Activated T-helper 1 cell treated with anti-CD3 and anti-CD28 coated beads, Interleukin-12 subunit alpha, Interleukin-12 subunit beta, Interleukin-2, Interleukin-4 antibody, amounts not matched to agents 30 ng/mL and 10 ng/mL and 1 ng/mL, durations not matched to agents 14 hours and 24 hours and 36 hours (primary cell): ENCODE results near the gene ADM2. TPM values are rescaled to one million over a fixed set of nuclear protein-coding genes. Genes with fewer than 3 reads are reported as not detected.
"Not testable (repeated sequence)": the region's sequence is repeated elsewhere in the genome, so short reads cannot be mapped to it uniquely, and the experiment has no call there.

Source experiments
- DNase-seq: peaks from one replicate; pipeline ENCODE4 v3.0.0; 2021; ENCODE audit warnings: low spot score
- H3K27ac Mint-ChIP-seq: one replicate; pipeline ENCODE4 v1.8.0; 2021; ENCODE audit warnings: mild to moderate bottlenecking, mixed read lengths
- H3K27me3 Mint-ChIP-seq: one replicate; pipeline ENCODE4 v1.8.0; 2022; ENCODE audit warnings: mild to moderate bottlenecking, moderate library complexity, mixed read lengths; ENCODE audit not compliant: insufficient read depth
- H3K36me3 Mint-ChIP-seq: one replicate; pipeline ENCODE4 v1.8.0; 2021; ENCODE audit warnings: low read depth, mixed read lengths
- H3K4me1 Mint-ChIP-seq: one replicate; pipeline ENCODE4 v1.8.0; 2021; ENCODE audit warnings: low read depth, mixed read lengths
- H3K4me3 Mint-ChIP-seq: one replicate; pipeline ENCODE4 v1.8.0; 2021; ENCODE audit warnings: mild to moderate bottlenecking, moderate library complexity, mixed read lengths
- H3K9me3 Mint-ChIP-seq: one replicate; pipeline ENCODE4 v1.8.0; 2021; ENCODE audit warnings: mixed read lengths
- intact Hi-C: fragments of 100-400 bp; cut with micrococcal nuclease; formaldehyde crosslinking; loops from one replicate; pipeline ENCODE4 v1.15.1; 2024
- total RNA-seq: library from RNA; stranded (reverse); gene quantifications from 2 replicates; pipeline ENCODE4 v1.2.3, GENCODE V29; 2022

ADM2 gene
- total RNA-seq, 1 donor from 2014 or later = 4.9 TPM

DNA sequence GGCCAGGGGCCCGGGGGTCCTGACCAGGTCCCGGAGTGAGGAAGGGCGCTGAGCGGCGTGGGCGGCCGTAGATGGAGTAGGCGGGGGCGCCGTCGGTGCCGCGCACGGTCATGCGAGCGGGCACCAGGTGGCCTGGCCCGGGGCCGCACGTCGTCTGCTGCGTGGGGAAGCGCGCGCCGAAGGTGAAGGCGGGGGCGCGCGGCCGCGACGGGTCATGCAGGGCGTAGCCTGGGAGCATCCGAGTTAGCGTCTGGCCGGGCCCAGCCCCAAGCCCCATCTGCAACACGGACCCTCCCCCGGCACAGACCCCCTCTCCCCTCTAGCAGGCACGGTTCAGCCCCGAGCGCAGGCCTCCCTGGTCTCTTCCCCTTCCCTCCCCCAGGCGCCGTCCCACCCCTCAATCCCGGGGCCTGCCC, 50.2 kb downstream of the ADM2 start:
- H3K4me1 Mint-ChIP-seq = peaks cover 53% of the 10 kb centered on the region
- peak overlapping the region; percentile 99 for H3K27ac Mint-ChIP-seq
- H3K27me3 Mint-ChIP-seq = no peaks in the 10 kb centered on the region
- no peaks in the 10 kb centered on the region for H3K9me3 Mint-ChIP-seq
- H3K36me3 Mint-ChIP-seq = peaks cover 7% of the 10 kb centered on the region
- peak; percentile 75 for DNase-seq
- H3K4me3 Mint-ChIP-seq = peak overlapping the region; percentile 93
- intact Hi-C loops = loop anchor here (1.0 to 10.0 kb wide), 5 partner anchors 8 to 567 kb away; partner anchors contain the start of genes CHKB, KLHDC7B and PIM3

DNA sequence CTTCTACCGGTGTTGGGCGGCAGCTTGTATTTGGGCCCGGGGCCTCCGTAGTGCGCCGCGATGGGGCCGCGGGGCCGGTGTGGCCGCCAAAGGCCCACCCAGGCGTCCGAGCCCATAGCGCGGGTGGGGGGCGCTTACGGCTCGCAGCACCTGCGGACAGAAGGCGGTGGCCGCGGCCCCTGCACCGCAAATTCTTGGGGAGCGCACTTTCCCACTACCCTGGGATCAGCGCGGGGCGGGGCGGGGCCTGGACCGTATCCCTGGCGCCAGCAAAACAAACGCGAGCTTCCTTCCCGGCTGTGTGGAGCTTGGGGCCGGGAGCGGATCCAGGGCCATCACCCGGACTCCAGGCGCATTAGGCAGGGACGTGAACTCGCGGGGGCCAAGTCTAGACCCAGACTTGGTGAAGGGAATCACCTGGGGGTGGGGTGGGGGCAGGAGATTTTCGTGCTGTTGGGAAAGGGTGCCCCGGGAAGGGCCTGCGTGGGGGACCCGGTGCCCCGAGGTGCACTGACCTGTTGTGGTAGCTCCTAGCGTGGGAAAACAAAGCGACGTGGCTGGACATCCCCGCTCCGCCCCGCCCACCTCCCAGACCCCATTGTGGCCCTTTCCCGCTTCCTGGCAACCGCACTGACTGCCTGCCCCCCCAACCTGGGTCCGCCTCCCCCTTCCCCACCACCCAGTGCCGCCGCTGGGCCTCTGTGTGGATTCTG, 50.8 kb downstream of the ADM2 start:
- peak overlapping the region; percentile 99 for H3K27ac Mint-ChIP-seq
- H3K36me3 Mint-ChIP-seq = peaks cover 7% of the 10 kb centered on the region
- intact Hi-C loops = loop anchor here (1.0 to 10.0 kb wide), 5 partner anchors 7 to 567 kb away; partner anchors contain the start of genes CHKB, KLHDC7B and PIM3
- no peaks in the 10 kb centered on the region for H3K27me3 Mint-ChIP-seq
- DNase-seq = no peak
- H3K4me3 Mint-ChIP-seq = peak overlapping the region; percentile 93
- peaks cover 56% of the 10 kb centered on the region for H3K4me1 Mint-ChIP-seq
- no peaks in the 10 kb centered on the region for H3K9me3 Mint-ChIP-seq

DNA sequence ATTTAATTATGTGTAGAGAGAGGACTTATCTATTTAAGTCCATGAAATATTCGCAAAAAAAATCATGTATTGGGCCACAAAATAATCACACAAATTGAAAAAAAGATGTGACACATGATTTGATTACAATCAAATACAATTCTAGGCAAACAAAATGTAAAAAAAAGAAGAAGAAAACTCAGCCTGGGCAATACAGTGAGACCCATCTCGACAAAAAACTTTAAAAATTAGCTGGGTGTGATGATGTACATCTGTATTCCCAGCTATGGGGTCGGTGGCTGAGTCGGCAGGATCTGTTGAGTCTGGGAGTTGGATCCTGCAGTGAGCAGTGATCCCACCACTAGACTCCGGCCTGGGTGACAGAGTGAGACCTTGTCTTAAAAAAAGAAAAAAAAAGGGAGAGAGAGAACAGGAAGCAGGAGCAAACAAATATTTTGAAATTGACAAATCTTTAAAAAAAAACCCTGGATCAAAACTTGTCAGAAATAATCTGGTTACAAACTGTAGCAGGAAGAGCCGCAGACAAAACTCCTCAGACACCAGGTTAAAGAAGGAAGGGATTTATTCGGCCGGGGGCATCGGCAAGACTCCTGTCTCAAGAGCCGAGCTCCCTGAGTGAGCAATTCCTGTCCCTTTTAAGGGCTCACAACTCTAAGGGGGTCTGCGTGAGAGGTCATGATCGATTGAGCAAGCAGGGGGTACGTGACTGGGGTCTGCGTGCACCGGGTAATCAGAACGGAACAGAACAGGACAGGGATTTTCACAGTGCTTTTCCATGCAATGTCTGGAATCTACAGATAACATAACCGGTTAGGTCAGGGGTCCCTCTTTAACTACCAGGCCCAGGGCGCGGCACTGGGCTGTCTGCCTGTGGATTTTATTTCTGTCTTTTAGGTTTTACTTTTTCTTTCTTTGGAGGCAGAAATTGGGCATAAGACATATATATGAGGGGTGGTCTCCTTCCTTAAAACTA, 51.8 kb downstream of the ADM2 start:
- Mint-ChIP-seq H3K4me1 (peaks cover 54% of the 10 kb centered on the region), H3K4me3 (peak overlapping the region; percentile 93), H3K27ac (peak overlapping the region; percentile 89), H3K9me3 (no peaks in the 10 kb centered on the region), H3K36me3 (peaks cover 6% of the 10 kb centered on the region), H3K27me3 (no peaks in the 10 kb centered on the region)
- DNase-seq = no peak
- intact Hi-C loops = loop anchor here (10.0 kb wide), 1 partner anchor 568 kb away; the partner anchor contains the start of gene PIM3

DNA sequence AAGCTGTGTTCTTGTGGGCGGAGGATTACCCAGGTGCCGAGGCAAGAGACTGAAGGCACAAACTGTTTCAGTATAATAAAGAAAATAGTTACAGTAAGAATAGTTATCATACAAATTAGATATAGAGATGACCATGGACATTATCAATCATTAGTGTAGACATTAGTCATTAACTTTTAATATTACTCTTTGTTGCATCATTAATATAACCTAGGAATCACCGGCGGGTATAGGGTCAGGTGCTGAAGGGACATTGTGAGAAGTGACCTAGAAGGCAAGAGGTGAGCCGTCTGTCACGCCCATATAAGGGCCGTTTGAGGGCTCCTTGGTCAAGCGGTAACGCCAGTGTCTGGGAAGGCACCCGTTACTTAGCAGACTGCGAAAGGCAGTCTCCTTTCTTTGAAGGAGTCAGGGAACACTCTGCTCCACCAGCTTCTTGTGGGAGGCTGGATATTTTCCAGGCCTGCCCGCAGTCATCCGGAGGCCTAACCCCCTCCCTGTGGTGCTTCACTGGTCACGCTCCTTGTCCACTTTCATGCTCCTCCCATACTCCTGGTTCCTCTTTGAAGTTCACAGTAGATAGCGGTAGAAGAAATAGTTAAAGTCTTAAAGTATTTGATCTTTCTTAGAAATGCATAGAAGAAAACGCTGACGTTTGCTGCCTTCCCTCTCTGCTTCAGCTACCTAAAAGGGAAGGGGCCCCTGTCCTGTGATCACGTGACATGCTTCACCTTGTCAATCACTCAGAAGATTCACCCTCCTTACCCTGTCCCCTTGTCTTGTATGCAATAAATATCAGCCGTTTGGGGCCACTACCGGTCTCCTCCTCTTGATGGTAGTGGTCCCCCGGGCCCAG, 52.7 kb downstream of the ADM2 start:
- intact Hi-C loops = loop anchor here (10.0 kb wide), 1 partner anchor 569 kb away; the partner anchor contains the start of gene PIM3
- H3K36me3 Mint-ChIP-seq = not testable (repeated sequence)

DNA sequence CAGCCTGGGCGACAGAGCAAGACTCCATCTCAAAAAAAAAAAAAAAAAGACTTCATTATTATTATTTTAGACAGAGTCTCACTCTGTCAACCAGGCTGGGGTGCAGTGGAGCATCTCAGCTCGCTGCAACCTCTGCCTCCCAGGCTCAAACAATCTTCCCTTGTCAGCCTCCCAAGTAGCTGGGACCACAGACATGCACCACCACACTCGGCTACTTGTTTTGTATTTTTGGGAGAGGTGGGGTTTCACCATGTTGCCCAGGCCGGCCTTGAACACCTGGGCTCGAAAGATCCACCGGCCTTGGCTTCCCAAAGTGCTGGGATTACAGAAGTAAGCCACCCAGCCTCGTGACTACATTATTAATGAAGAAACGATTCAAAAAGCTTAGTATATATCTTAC, 53.8 kb downstream of the ADM2 start:
- H3K9me3 Mint-ChIP-seq = no peaks in the 10 kb centered on the region
- no peak overlapping the region for H3K4me3 Mint-ChIP-seq
- no peak for DNase-seq
- no peaks in the 10 kb centered on the region for H3K27me3 Mint-ChIP-seq
- peaks cover 62% of the 10 kb centered on the region for H3K4me1 Mint-ChIP-seq
- H3K36me3 Mint-ChIP-seq = peaks cover 6% of the 10 kb centered on the region
- intact Hi-C loops = loop anchor here (5.0 to 10.0 kb wide), 2 partner anchors 157 to 570 kb away; partner anchors contain the start of gene PIM3
- no peak overlapping the region for H3K27ac Mint-ChIP-seq

More for the DNA sequence above, 52.7 kb downstream of the ADM2 start:
- H3K27me3 Mint-ChIP-seq, H3K9me3 Mint-ChIP-seq, DNase-seq: not testable (repeated sequence)
- Mint-ChIP-seq H3K27ac (peak overlapping the region; percentile 89), H3K4me1 (peaks cover 53% of the 10 kb centered on the region), H3K4me3 (peak overlapping the region; percentile 60)

Other genes with a start within 250 kb of the ADM2 start
- 52.1 and 54.6 TPM in 2 replicates for gene TUBGCP6, start 236.5 kb upstream of the ADM2 start, total RNA-seq
- gene HDAC10, start 230.3 kb upstream of the ADM2 start, total RNA-seq = 67.4 and 68.1 TPM in 2 replicates
- 15.1 and 19.0 TPM in 2 replicates for gene MAPK12, start 219.9 kb upstream of the ADM2 start, total RNA-seq
- 24.6 and 28.9 TPM in 2 replicates for gene MAPK11, start 211.2 kb upstream of the ADM2 start, total RNA-seq
- 8.9 and 10.2 TPM in 2 replicates for gene PLXNB2, start 173.9 kb upstream of the ADM2 start, total RNA-seq
- 1.7 and 2.2 TPM in 2 replicates for gene DENND6B, start 154.5 kb upstream of the ADM2 start, total RNA-seq
- 46.0 and 48.5 TPM in 2 replicates for gene PPP6R2, start 138.2 kb upstream of the ADM2 start, total RNA-seq
- gene SBF1, start 6.5 kb upstream of the ADM2 start, total RNA-seq = 113 and 116 TPM in 2 replicates
- 0.29 TPM in 1 of 2 replicates, not detected in the other for gene MIOX, start 5.3 kb downstream of the ADM2 start, total RNA-seq
- gene LMF2, start 26.2 kb downstream of the ADM2 start, total RNA-seq = 79.5 and 81.2 TPM in 2 replicates
- gene NCAPH2, start 26.7 kb downstream of the ADM2 start, total RNA-seq = 133 and 134 TPM in 2 replicates
- gene SCO2, start 44.1 kb downstream of the ADM2 start, total RNA-seq = 8.7 and 14.8 TPM in 2 replicates
- gene TYMP, start 48.5 kb downstream of the ADM2 start, total RNA-seq = 57.2 and 59.9 TPM in 2 replicates
- 5.5 TPM in 2 replicates for gene KLHDC7B, start 64.4 kb downstream of the ADM2 start, total RNA-seq
- gene SYCE3, start 81.4 kb downstream of the ADM2 start, total RNA-seq = 0.83 TPM in 1 of 2 replicates, not detected in the other
- gene CPT1B, start 96.9 kb downstream of the ADM2 start, total RNA-seq = 65.6 and 68.2 TPM in 2 replicates
- gene CHKB, start 101.3 kb downstream of the ADM2 start, total RNA-seq = 81.0 and 88.7 TPM in 2 replicates
- 0.08 and 0.17 TPM in 2 replicates for gene MAPK8IP2, start 119.2 kb downstream of the ADM2 start, total RNA-seq
- gene ARSA, start 146.6 kb downstream of the ADM2 start, total RNA-seq = 26.2 and 27.3 TPM in 2 replicates
- gene SHANK3, start 191.3 kb downstream of the ADM2 start, total RNA-seq = 0.05 and 0.10 TPM in 2 replicates